Measurements from ENCODE around the gene SORCS2. TPM values are rescaled to one million over a fixed set of nuclear protein-coding genes. Genes with fewer than 3 reads are reported as not detected.

SORCS2 gene
- polyA plus RNA-seq, 1 of the 3 experiments (the other 2 are of a cell fraction) = 1.6 TPM

DNA sequence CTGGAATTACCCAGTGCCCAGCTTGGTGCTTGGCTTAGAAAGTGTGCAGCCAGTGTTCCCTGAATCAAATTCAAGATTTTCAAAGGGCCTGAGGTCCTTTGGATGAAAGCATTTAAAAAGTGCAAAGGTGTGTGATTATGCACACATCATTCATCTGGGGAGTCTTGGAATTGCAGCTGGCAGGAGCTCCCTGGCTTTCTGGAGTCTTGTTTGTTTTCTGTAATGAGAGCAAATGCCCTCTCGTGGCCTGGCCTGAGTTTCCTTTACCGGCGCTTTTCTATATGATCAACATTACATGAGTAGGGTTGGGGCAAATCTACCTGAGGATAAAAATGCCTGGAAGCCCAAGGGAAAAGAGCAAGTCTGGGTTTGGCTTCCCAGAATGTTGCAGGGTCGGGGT lies 24.6 kb upstream of the SORCS2 start:
- WGBS (ENCODE audit: low lambda C conversion rate) = 73% methylated on average over 4 of the region's 4 CpGs
- H3K4me2 ChIP-seq = no peak overlapping the region

DNA sequence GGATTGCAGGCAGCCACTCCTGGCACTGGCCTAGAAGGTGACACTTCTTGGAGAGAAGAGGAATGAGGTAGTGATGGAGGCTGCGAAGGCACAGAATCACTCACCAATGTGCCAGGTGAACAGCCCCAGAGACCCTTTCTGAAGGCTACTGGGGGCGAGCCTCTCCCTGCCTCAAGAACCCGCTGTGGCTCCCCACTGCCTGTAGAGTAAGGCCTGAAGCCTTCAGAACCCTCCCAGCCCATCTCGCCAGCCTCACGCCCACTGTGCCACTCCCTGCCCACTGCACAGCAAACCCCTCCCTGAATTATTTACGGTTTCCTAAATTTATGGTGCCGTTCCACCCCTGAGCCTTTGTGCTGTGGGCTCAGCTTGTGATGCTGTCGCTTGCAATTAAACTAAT lies 24.2 kb upstream of the SORCS2 start:
- CTCF ChIA-PET = interaction anchor here (0.9 to 3.3 kb wide), 6 partner anchors 11 to 168 kb away, joined by 3 to 17 read pairs (median 4); no protein-coding TSS in a partner anchor

More for the DNA sequence above, 24.6 kb upstream of the SORCS2 start:
- H4K20me1 ChIP-seq (ENCODE audit: insufficient read depth) = no peaks in the 10 kb centered on the region
- ChIA-PET CTCF (interaction anchor here (0.7 to 3.3 kb wide), 9 partner anchors 10 to 168 kb away, joined by 3 to 17 read pairs (median 4); partner anchors contain the start of gene TADA2B), POLR2A (no interaction called here)
- peaks cover 0 to 7% of the 10 kb centered on the region in 2 experiments; a peak in 1 of 4 replicates for H3K4me1 ChIP-seq (ENCODE audit: control insufficient read depth in 1 of 2, insufficient read depth in 2 of 2, low read depth in 1 of 2, low read length in 1 of 2)
- H3K4me3 ChIP-seq (ENCODE audit: low read depth in 2 of 2, low read length in 1 of 2) = no peak overlapping the region
- no peak overlapping the region for H3K27ac ChIP-seq (ENCODE audit: low read depth in 2 of 2, low read length in 1 of 2)
- no peak for DNase-seq
- H3K79me2 ChIP-seq (ENCODE audit: insufficient read depth) = no peaks in the 10 kb centered on the region
- no peak for TF ChIP-seq TCF12 (IDR thresholded peaks at IDR 0.05)
- TF ChIP-seq, protein P1, sequence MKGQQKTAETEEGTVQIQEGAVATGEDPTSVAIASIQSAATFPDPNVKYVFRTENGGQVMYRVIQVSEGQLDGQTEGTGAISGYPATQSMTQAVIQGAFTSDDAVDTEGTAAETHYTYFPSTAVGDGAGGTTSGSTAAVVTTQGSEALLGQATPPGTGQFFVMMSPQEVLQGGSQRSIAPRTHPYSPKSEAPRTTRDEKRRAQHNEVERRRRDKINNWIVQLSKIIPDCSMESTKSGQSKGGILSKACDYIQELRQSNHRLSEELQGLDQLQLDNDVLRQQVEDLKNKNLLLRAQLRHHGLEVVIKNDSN (IDR thresholded peaks at IDR 0.05; ENCODE audit: borderline replicate concordance, low read depth) = no peak
- TF ChIP-seq TAF1 (IDR thresholded peaks at IDR 0.05; ENCODE audit: borderline replicate concordance, low read depth, low read length) = no peak
- no peak for TF ChIP-seq RAD21 (IDR thresholded peaks at IDR 0.05; ENCODE audit: low read length)
- TF ChIP-seq RCOR1 (IDR thresholded peaks at IDR 0.05; ENCODE audit: low read length) = no peak
- no peak for TF ChIP-seq FOSL2 (IDR thresholded peaks at IDR 0.05; ENCODE audit: borderline replicate concordance, low read depth)
- TF ChIP-seq MEF2A (IDR thresholded peaks at IDR 0.05; ENCODE audit: borderline replicate concordance, low read depth) = no peak
- TF ChIP-seq SMC3 (IDR thresholded peaks at IDR 0.05; ENCODE audit: low read depth, low read length) = no peak
- TF ChIP-seq GABPA (IDR thresholded peaks at IDR 0.05; ENCODE audit: low read depth) = no peak
- TF ChIP-seq RXRA (IDR thresholded peaks at IDR 0.05; ENCODE audit: borderline replicate concordance, low read depth) = no peak
- TF ChIP-seq JUND (IDR thresholded peaks at IDR 0.05) = no peak
- no peak for TF ChIP-seq FOXM1 (IDR thresholded peaks at IDR 0.05; ENCODE audit: low read depth)
- H3K9ac ChIP-seq = no peak overlapping the region
- H3F3A ChIP-seq (replicated peaks; ENCODE audit: insufficient read depth) = no peaks in the 10 kb centered on the region
- no peaks in the 10 kb centered on the region; the same call in 1 of the 2 replicates for H3K27me3 ChIP-seq (ENCODE audit: insufficient read depth)
- H3K9me2 ChIP-seq = no peaks in the 10 kb centered on the region
- no peaks in the 10 kb centered on the region for H3K36me3 ChIP-seq (replicated peaks in 1 of 2; ENCODE audit: control insufficient read depth in 1 of 2, insufficient read depth in 2 of 2, low read length in 1 of 2)
- H2AFZ ChIP-seq (ENCODE audit: low read depth) = no peak overlapping the region
- H3K9me3 ChIP-seq = no peaks in the 10 kb centered on the region

More for the DNA sequence above, 24.2 kb upstream of the SORCS2 start:
- Histone ChIP-seq H3K4me2 (no peak overlapping the region), H3K9me2 (no peaks in the 10 kb centered on the region), H2AFZ (ENCODE audit: low read depth) (no peak overlapping the region), H3K9me3 (no peaks in the 10 kb centered on the region), H3K4me3 (ENCODE audit: low read depth in 2 of 2, low read length in 1 of 2) (no peak overlapping the region), H3K9ac (no peak overlapping the region), H3K27ac (ENCODE audit: low read depth in 2 of 2, low read length in 1 of 2) (no peak overlapping the region), H3F3A (replicated peaks; ENCODE audit: insufficient read depth) (no peaks in the 10 kb centered on the region), H3K27me3 (ENCODE audit: insufficient read depth) (no peaks in the 10 kb centered on the region; the same call in 1 of the 2 replicates), H3K79me2 (ENCODE audit: insufficient read depth) (no peaks in the 10 kb centered on the region), H3K4me1 (ENCODE audit: control insufficient read depth in 1 of 2, insufficient read depth in 2 of 2, low read depth in 1 of 2, low read length in 1 of 2) (peaks cover 0 to 7% of the 10 kb centered on the region in 2 experiments; a peak in 1 of 4 replicates), H3K36me3 (replicated peaks in 1 of 2; ENCODE audit: control insufficient read depth in 1 of 2, insufficient read depth in 2 of 2, low read length in 1 of 2) (no peaks in the 10 kb centered on the region), H4K20me1 (ENCODE audit: insufficient read depth) (no peaks in the 10 kb centered on the region)
- no peak for DNase-seq
- POLR2A ChIA-PET = no interaction called here
- no peak for TF ChIP-seq RXRA (IDR thresholded peaks at IDR 0.05; ENCODE audit: borderline replicate concordance, low read depth)
- no peak for TF ChIP-seq FOXM1 (IDR thresholded peaks at IDR 0.05; ENCODE audit: low read depth)
- TF ChIP-seq EP300 (IDR thresholded peaks at IDR 0.05; ENCODE audit: borderline replicate concordance in 1 of 2, low read depth in 1 of 2, low read length in 1 of 2) = no peak
- no peak for TF ChIP-seq TEAD4 (IDR thresholded peaks at IDR 0.05; ENCODE audit: borderline replicate concordance, insufficient read depth)
- TF ChIP-seq, protein P2, sequence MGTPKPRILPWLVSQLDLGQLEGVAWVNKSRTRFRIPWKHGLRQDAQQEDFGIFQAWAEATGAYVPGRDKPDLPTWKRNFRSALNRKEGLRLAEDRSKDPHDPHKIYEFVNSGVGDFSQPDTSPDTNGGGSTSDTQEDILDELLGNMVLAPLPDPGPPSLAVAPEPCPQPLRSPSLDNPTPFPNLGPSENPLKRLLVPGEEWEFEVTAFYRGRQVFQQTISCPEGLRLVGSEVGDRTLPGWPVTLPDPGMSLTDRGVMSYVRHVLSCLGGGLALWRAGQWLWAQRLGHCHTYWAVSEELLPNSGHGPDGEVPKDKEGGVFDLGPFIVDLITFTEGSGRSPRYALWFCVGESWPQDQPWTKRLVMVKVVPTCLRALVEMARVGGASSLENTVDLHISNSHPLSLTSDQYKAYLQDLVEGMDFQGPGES (IDR thresholded peaks at IDR 0.05; ENCODE audit: low read depth, low read length) = no peak
- TF ChIP-seq, protein P3, sequence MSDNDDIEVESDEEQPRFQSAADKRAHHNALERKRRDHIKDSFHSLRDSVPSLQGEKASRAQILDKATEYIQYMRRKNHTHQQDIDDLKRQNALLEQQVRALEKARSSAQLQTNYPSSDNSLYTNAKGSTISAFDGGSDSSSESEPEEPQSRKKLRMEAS (IDR thresholded peaks at IDR 0.05; ENCODE audit: low read depth) = no peak
- TF ChIP-seq GATA2 (CRISPR knock-in tag; IDR thresholded peaks at IDR 0.05) = no peak
- no peak for TF ChIP-seq MXI1 (IDR thresholded peaks at IDR 0.05; ENCODE audit: low read depth, low read length)
- no peak for TF ChIP-seq RFX5 (IDR thresholded peaks at IDR 0.05; ENCODE audit: low read length)
- TF ChIP-seq, protein P4, sequence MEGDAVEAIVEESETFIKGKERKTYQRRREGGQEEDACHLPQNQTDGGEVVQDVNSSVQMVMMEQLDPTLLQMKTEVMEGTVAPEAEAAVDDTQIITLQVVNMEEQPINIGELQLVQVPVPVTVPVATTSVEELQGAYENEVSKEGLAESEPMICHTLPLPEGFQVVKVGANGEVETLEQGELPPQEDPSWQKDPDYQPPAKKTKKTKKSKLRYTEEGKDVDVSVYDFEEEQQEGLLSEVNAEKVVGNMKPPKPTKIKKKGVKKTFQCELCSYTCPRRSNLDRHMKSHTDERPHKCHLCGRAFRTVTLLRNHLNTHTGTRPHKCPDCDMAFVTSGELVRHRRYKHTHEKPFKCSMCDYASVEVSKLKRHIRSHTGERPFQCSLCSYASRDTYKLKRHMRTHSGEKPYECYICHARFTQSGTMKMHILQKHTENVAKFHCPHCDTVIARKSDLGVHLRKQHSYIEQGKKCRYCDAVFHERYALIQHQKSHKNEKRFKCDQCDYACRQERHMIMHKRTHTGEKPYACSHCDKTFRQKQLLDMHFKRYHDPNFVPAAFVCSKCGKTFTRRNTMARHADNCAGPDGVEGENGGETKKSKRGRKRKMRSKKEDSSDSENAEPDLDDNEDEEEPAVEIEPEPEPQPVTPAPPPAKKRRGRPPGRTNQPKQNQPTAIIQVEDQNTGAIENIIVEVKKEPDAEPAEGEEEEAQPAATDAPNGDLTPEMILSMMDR (IDR thresholded peaks at IDR 0.05) = no peak
- no peak for TF ChIP-seq TCF12 (IDR thresholded peaks at IDR 0.05)
- TF ChIP-seq EZH2phosphoT487 (IDR thresholded peaks at IDR 0.05; ENCODE audit: borderline replicate concordance, low read depth) = no peak
- TF ChIP-seq RAD21 (IDR thresholded peaks at IDR 0.05; ENCODE audit: low read length) = no peak
- TF ChIP-seq GABPA (IDR thresholded peaks at IDR 0.05; ENCODE audit: low read depth) = no peak
- TF ChIP-seq YY1 (IDR thresholded peaks at IDR 0.05; ENCODE audit: low read depth) = no peak
- TF ChIP-seq CHD2 (IDR thresholded peaks at IDR 0.05; ENCODE audit: low read length, partially characterized antibody) = no peak
- TF ChIP-seq SIN3A (IDR thresholded peaks at IDR 0.05; ENCODE audit: borderline replicate concordance, low read depth, low read length) = no peak
- no peak for TF ChIP-seq RCOR1 (IDR thresholded peaks at IDR 0.05; ENCODE audit: low read length)
- 69% methylated on average over 6 of the region's 8 CpGs for WGBS (ENCODE audit: low lambda C conversion rate)

Measured in SK-N-SH (cell line).